Cardiac septum (tissue), 1 donor: ENCODE measurements around the gene FKBP2. TPM values are rescaled to one million over a fixed set of nuclear protein-coding genes. Genes with fewer than 3 reads are reported as not detected.

Experiments used
- DNase-seq: peaks from one replicate; pipeline ENCODE4 v3.0.0-alpha.2; 2020; ENCODE audit warnings: low spot score
- intact Hi-C: fragments of 100-400 bp; cut with DNase I; formaldehyde crosslinking; loops from one replicate; pipeline ENCODE4 v1.14.0; 2022
- total RNA-seq: library from RNA; stranded (reverse); fragmentation: NEBNext Ultra II Directional; extraction: Animal tissue kit (Norgen Biotek cat#: 25700); gene quantifications from one replicate; pipeline ENCODE4 v1.2.1, GENCODE V29; 2021
- donor health status: DM: no; HTN: no; CAD: no.

FKBP2 gene
- total RNA-seq, 1 donor from 2014 or later, result 57.8 TPM

DNA sequence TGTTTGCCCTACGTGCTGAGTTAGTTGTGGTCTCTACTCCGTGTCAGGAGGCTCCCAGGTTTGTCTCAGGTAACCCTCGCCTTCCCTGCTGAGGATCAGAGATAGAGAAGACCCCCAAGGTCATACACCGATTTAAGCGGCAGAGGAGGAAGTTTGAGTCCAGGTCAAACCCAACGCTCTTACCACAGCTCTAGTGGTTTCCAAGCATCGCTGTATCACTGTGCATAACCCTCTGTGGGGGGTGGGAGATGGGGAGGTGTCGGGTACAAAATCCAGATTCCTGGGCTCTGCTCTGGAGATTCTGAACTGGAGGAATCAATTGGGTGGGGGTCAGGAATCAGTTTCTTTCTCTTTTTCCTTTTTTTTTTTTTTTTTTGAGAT is 9.9 kb upstream of the FKBP2 start:
- no peak for DNase-seq
- intact Hi-C loops, result loop anchor here (5.0 kb wide), 1 partner anchor 44 kb away; the partner anchor contains the start of gene STIP1

DNA sequence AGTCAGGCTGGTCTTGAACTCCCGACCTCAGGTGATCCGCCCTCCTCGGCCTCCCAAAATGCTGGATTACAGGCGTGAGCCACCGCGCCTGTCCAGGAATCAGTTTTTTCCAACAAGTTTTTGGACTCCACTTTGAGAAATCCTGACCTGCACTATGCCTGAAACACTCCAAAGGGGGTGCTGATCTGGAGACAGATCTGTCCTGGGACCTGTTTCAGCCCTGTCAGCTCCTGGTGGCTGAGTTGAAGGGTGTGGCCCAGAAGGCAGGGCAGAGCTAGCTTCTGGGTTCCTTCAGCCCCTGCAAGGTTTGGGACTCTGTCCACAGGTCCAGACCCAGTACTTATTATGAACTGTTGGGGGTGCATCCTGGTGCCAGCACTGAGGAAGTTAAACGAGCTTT is 9.3 kb upstream of the FKBP2 start:
- intact Hi-C loops, result loop anchor here (5.0 kb wide), 1 partner anchor 44 kb away; the partner anchor contains the start of gene STIP1

DNA sequence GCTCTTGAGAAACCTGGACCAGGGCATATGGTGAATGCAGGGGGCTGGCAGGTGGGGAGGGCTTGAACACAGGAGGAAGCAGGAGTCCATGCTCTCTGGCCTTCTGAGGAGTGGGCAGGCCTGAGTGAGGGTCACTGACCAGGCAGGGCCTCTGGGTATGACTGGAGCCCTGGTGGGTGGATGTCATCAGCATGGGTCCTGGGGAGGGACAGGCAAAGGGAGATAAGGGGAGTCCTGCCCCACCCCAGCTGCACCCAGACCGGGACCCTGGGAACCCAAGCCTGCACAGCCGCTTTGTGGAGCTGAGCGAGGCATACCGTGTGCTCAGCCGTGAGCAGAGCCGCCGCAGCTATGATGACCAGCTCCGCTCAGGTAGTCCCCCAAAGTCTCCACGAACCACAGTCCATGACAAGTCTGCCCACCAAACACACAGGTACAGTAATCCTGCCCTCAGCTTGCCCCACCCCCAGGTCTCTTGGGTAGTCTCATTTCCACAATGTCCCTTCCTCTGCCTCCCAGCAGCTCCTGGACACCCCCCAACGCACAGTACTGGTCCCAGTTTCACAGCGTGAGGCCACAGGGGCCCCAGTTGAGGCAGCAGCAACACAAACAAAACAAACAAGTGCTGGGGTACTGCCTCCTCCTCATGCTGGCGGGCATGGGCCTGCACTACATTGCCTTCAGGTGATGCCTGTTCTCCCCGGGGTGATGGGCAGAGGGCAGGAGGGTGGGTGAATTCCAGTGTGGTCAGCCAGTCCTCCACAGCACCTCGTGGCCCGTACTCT is 8.5 kb upstream of the FKBP2 start:
- intact Hi-C loops, result loop anchor here (5.0 kb wide), 1 partner anchor 45 kb away; the partner anchor contains the start of gene STIP1
- no peak for DNase-seq

More for the DNA sequence above, 9.3 kb upstream of the FKBP2 start:
- DNase-seq, result no peak

DNA sequence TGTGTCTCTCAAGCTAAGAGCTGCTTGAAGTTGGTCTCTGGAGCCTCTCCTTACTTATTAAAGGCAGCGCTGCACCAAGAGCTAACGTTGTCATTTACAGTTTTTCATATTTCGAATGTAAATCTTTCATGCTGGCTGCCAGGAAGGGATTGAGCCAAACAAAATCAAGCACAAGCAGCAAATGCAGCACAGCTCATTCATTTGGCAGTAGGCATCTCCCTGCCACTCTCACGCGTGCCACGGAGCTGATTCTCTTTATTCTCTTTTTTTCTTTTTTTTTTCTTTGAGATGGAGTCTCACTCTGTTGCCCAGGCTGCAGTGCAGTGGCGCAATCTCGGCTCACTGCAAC is 8.0 kb upstream of the FKBP2 start:
- no peak for DNase-seq
- intact Hi-C loops, result loop anchor here (5.0 kb wide), 1 partner anchor 46 kb away; the partner anchor contains the start of gene STIP1

DNA sequence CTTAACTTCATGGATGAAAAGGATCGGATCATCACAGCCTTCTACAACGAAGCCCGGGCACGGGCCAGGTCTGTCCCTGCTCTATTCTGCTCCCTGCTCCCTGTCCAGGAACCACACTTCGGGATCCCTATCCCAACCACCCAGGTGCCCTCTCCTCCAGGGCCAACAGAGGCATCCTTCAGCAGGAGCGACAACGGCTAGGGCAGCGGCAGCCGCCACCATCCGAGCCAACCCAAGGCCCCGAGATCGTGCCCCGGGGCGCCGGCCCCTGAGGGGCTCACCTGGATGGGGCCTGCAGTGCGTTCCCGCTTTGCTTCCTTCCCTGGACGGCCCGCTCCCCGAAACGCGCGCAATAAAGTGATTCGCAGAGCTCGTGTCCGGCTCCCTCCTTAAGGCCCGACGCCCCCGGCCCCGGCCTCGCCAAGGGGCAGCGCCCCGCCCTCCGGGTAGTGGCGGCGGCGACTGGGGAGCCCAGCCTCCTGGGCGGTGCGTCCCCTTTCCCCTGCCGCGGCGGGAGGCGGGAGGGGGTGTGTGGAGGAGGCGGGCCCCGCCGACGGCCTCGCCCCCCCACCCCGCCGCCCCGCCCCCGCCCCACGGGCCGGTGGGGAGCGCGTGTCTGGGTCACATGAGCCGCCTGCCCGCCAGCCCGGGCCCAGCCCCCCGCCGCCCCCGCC is 6.8 kb upstream of the FKBP2 start, which contains the start of gene VEGFB:
Gene VEGFB (plus strand): TSS at position 672 of the 674 bp plus-strand sequence. CDS start 250 bp downstream, outside the sequence.
- intact Hi-C loops, result loop anchor here (5.0 kb wide), 1 partner anchor 47 kb away; the partner anchor contains the start of gene STIP1
- peak; percentile 88 for DNase-seq

DNA sequence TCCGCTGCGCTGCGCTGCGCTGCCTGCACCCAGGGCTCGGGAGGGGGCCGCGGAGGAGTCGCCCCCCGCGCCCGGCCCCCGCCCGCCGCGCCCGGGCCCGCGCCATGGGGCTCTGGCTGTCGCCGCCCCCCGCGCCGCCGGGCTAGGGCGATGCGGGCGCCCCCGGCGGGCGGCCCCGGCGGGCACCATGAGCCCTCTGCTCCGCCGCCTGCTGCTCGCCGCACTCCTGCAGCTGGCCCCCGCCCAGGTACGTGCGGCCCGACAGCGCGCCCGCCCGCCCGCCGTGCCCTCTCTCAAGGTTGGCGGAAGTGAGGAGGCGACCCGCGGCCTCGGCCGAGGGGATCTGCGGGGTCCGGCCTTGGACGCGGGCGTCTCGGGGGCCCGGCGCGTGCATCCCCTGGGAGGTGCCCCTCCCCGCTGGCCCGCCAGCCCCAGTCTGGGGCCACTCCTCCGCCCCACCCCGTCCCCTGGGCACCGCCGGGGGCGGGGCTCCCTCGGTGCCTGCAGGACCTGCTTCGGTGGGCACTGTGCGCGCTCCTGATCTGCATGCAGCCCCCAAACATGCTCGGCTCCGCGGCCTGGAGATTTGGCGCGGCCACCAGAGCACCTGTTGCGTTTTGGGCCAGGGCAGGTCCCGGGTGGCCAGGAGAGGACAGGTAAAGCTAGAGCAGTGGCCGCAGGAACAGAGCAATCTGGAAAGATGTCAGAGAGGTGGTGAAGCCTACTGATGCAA is 6.1 kb upstream of the FKBP2 start:
- intact Hi-C loops, result loop anchor here (5.0 kb wide), 1 partner anchor 48 kb away; the partner anchor contains the start of gene STIP1
- no peak for DNase-seq

DNA sequence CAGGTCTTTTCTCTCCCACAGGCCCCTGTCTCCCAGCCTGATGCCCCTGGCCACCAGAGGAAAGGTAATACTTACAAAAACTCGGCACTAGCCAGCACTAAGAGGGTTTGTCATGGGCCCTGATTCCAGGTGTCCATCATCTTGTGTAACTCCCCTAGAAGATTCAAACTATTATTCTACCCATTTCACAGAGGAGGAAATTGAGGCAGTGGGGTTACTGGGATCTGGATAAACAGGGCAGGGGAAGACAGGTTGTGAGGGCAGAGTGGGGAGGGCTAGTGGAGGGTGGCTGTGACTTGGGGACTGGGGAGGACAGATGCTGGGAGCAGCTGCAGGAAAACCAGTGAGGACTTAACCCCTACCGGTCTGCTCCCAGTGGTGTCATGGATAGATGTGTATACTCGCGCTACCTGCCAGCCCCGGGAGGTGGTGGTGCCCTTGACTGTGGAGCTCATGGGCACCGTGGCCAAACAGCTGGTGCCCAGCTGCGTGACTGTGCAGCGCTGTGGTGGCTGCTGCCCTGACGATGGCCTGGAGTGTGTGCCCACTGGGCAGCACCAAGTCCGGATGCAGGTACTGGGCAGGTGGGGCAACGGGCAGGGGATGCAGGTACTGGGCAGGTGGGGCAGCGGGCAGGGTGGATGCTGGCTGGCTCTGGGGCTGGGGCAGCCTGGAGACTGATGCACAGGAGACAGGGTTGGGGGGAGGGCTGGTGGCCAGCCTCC is 5.3 kb upstream of the FKBP2 start:
- DNase-seq, result no peak
- intact Hi-C loops, result no loop called here

DNA sequence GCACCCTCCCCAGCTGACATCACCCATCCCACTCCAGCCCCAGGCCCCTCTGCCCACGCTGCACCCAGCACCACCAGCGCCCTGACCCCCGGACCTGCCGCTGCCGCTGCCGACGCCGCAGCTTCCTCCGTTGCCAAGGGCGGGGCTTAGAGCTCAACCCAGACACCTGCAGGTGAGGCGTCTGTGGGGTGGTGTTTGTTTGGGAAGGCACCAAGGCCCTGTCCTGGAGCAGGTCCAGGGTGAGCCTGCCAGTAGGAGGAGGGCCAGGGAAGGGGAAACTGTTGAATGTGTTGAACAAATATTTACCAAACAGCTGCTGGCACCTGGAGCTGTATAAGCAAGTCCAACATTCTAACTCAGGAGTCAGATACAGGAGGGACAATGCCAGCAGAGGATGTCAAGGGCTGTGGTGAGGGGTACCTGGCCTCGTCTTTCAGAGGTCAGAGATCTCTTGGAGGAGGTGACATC is 3.4 kb upstream of the FKBP2 start:
- DNase-seq, result no peak

DNA sequence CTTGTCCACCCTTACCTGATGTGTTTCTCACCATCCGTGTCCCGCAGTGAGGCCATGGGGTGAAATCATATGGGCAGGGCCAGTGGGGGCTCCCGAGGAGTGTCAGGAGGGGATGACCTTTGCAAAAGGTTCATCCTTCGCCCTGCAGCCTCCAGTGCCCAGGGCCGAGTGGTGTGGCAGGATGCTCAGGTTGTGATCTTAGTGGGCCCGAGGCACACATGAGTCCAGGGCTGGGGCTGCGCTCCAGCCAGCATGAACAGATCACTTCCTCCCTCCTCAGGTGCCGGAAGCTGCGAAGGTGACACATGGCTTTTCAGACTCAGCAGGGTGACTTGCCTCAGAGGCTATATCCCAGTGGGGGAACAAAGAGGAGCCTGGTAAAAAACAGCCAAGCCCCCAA is 2.8 kb upstream of the FKBP2 start:
- no peak for DNase-seq
- intact Hi-C loops, result no loop called here

More for the DNA sequence above, 3.4 kb upstream of the FKBP2 start:
- intact Hi-C loops, result no loop called here

DNA sequence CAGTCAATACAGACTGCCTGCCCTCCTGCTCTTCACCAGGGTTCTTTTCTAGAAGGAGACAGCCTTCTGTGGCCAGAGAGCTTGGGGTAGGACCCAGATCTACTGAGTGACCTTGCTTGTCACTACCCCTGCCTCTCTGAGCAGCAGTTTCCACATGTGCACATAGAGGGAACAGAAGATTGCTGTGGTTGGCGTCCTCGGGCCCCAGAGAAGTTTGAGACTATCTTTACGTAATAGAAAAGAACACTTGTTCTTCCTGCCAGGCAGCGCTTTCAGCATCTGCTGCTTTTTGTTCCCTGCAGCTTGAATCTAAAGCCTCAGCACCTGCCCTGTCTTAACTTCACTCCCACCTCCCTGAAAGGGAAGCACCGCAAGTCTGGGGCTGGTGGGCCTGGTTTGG is 1.9 kb upstream of the FKBP2 start:
- intact Hi-C loops, result no loop called here
- DNase-seq, result no peak

DNA sequence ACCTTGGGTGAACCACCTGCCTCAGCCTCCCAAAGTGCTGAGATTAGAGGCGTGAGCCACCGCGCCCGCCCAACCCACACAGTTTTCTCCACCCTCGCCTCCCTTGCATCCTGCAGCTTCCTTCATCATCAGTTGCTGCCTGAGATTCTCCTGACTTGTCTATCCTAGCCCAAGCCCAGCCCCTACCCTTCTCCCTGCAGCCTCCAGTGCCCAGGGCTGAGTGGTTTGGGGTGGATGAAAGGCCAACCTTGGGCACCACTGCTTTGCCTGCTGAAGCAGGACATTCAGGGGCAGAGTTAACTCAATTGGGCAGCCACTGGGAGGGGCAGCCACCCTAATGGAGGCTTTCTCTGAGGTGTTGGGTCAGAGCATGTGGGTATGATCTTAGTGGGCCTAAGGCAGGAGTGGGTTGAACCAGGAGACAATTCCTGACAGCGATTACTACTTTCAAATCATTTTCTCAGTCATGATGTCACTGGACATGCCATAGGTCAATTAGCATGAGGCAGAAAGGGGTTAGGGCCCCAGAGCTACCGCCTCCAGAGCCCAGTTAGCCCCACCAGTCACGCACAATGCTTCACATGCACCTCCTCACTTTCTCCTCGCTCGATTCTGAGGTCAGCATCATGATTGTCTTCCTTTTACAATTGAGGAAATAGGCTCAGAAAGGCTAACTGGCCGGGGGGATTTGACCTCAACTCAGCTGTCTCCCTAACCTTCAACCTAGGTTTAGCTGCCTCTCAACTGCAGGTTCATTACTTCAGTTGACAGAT is 1.0 kb upstream of the FKBP2 start:
- intact Hi-C loops, result no loop called here
- DNase-seq, result no peak

DNA sequence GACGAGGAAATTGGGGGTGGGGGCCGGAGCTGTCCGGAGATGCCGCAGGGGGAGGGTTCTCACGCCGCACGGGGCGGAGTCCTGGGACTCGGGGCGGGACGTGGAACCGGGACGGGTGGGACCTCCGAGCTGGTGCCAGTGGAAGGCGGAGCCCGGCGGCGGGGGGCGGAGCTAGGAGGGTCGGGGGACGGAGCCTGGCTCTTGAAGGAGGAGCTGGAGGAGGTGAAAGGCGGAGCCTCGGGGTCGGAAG is 271 bp downstream of the FKBP2 start:
- intact Hi-C loops, result no loop called here
- no peak for DNase-seq

DNA sequence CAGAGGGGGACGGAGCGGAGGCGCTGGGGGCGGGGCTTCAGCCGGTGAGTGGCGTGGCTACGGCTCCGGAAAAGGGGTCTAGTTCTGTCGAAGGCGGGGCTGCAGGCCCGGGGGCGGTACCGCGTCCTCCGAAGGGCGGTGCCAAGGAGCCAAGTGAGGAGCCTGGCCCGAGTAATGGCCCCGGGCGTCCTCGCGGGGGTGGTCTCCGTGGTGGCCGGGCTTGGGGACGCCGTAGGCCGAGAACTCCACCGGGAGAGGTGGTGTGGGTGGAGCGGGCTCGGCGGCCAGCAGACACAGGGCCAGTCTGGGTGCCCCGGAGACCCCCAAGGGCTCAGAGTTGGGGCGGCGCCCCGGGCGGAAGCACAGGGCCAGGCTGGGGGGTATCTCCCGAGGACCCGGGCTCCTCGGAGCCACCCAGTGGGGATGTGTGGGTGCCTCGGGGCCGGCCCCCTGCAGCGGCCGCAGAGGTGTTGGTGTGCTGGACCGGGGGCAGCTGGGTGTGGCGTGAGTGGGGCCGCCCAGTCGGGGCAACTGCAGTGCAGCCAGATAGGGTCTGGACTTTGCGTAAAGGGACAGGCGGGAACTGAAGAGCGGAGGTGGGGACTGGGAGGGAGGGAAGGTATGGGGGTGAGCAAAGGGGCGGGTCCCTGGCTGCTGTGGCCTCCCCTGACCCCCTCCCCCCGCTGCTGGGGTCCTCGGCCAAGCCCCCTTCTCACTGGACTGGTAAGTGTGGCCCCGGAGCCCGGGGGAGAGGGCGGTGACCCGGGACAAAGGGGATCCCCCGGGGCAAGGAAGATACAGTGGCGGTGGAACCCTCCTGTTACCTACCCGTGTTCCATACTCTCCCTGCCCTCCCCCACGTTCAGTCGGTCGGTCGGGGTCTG is 838 bp downstream of the FKBP2 start:
- intact Hi-C loops, result no loop called here
- DNase-seq, result peak; percentile 100

DNA sequence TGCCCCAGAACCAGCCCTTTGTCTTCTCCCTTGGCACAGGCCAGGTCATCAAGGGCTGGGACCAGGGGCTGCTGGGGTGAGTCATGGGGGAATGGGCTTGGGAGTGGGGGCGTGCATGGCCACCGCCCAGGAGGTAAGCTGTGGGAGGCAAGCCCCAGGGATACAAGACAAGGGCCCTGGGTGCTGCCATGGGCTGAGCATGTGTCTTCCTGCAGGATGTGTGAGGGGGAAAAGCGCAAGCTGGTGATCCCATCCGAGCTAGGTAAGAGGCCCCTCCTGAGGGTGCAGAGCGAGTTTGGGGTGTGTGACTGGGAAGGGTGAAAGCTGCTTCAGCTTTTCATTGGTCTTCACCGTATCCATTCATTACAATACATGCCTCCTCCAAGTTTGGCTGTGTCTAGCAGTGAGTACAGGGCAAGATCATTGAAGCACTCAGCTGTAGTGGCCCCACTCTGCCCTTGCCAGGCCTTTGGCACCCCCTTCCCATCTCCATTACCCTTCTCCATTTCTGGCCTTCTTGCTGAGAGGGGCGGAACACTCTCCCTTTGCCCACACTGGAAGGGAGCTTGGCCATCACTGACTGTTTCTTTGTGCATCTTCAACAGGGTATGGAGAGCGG is 2.5 kb downstream of the FKBP2 start:
- intact Hi-C loops, result no loop called here
- DNase-seq, result no peak

DNA sequence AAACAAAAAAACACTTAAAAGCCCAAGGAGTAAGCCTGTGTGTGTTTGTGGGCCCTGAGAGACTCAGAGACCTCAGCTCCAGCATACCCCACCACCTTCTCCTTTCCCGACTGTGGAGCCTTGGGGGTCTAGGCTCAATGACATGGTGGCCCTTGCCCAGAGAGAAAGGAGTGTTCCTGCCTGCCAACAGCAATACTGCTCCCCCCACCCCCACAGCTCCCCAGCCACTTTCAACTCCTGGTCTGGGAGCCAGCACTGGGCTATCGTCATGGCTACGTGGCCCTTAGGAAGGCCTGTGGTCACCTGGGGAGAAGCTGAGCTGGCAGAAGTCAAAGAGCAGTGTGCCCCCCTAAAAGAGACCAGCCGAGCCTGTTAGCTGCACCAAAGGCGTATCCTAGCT is 3.2 kb downstream of the FKBP2 start:
- DNase-seq, result no peak
- intact Hi-C loops, result no loop called here

DNA sequence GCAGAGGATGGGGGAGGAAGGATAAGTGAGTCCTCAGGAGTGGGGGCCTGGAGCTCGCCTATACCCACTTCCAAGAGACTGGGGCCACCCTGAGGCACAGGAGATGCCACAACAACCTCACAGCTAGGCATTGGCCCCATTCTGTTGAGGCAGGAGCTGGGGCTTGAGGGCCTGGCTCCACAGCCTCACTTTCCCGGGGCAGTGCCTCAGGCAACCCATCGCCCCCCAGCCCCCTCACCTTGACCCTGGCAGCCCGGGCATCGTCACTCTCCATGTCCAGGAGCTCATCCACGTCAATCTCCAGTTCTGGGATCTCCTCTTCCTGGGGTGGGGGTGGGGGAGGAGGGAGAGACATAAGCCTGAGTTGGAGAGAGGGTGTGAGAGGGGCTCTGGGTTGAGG is 4.1 kb downstream of the FKBP2 start:
- intact Hi-C loops, result no loop called here

DNA sequence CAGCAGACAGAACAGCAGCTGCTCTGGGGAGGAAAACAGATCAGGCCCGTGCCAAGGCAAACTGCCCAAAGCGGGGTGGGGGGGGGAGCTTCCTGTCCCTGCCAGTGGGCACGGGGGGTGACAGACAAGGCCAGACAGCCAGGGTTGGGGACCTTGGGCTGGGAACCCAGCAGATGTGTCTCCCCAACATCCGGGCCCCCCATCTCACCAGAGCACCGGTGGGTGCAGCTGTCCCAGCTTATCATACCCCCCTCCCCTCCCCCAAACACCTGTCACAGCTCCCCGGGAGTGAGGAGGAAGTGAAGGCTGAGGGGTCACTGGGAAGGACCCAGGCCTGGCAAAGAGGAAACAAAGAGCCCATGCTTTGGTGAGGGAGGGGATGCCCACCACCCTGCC is 4.5 kb downstream of the FKBP2 start:
- intact Hi-C loops, result no loop called here
- no peak for DNase-seq

More for the DNA sequence above, 4.1 kb downstream of the FKBP2 start:
- no peak for DNase-seq
